ENCODE data around the gene HS2ST1. TPM values are rescaled to one million over a fixed set of nuclear protein-coding genes. Genes with fewer than 3 reads are reported as not detected.

HS2ST1 gene
- total and polyA plus RNA-seq, 2 donors (not counting 3 experiments of a cell fraction or from before 2014, with no cell fraction given) = 5.5 to 31.2 TPM

GRCh38 chr1:87017998-87018672, 103.7 kb downstream of the HS2ST1 start:
- FAIRE-seq (no peak), DNase-seq (ENCODE audit: low read depth, low spot score) (no peak)
- Histone ChIP-seq H3K4me2 (ENCODE audit: insufficient read depth, low read length) (no peak overlapping the region), H3K9me1 (replicated peaks; ENCODE audit: control insufficient read depth, extremely low read depth, insufficient read depth, low read length) (no peaks in the 10 kb centered on the region), H4K20me1 (replicated peaks; ENCODE audit: control insufficient read depth, extremely low read depth, insufficient read depth, low read length) (peaks cover 2% of the 10 kb centered on the region), H3K27me3 (ENCODE audit: control insufficient read depth in 2 of 2, insufficient read depth in 2 of 2, low read length in 2 of 2) (no peaks in the 10 kb centered on the region), H3K9me3 (replicated peaks; ENCODE audit: control insufficient read depth, insufficient read depth, low read length) (peaks cover 1% of the 10 kb centered on the region), H3K36me3 (ENCODE audit: control insufficient read depth in 2 of 2, extremely low read depth in 1 of 2, insufficient read depth in 2 of 2, low read length in 2 of 2) (no peaks in the 10 kb centered on the region), H2AFZ (ENCODE audit: low read depth, low read length) (no peak overlapping the region), H3K4me3 (replicated peaks in 1 of 3; ENCODE audit: insufficient read depth in 1 of 3, low read depth in 1 of 3, low read length in 3 of 3) (no peak overlapping the region), H3K9ac (replicated peaks; ENCODE audit: extremely low read depth, insufficient read depth, low read length) (no peak overlapping the region), H3K27ac (ENCODE audit: insufficient read depth, low read depth, low read length) (no peak overlapping the region), H3K79me2 (ENCODE audit: control insufficient read depth, insufficient read depth, low read length) (no peaks in the 10 kb centered on the region), H3K4me1 (ENCODE audit: control insufficient read depth, extremely low read depth, insufficient read depth, low read length) (no peaks in the 10 kb centered on the region)
- dilution Hi-C loops (cut with MboI; ENCODE audit: extremely low pct_ligation_motif_present, low sequenced_read_pairs) (no loop called here), intact Hi-C loops (cut with micrococcal nuclease) (no loop called here)
- POLR2A ChIA-PET = no interaction called here
- CTCF ChIA-PET = no interaction called here
- no peak for TF ChIP-seq POLR2A (IDR thresholded peaks at IDR 0.05; ENCODE audit: low read depth, low read length)
- BruUV-seq (replicated peaks) = no TSS peak

DNA sequence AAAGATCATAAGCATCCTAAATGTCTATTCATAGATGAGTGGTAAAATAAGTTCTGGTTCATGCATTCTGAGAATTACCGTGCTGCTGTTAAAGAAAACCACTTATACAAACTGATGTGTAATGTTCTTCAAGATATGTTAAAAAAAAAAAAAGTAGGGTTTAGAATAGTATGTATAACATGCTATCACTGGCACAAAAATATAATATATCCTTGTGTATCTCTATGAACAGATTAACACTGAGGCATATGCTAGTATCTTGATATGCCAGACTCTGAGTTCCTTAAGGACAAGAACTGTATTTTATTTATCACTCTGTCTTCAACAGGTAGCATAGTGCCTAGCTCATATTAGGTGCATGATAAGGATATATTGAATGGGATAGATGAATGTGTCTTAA, 108.9 kb downstream of the HS2ST1 start:
- Histone ChIP-seq H4K20me1 (replicated peaks; ENCODE audit: control insufficient read depth, extremely low read depth, insufficient read depth, low read length) (peaks cover 2% of the 10 kb centered on the region), H3K9ac (replicated peaks; ENCODE audit: extremely low read depth, insufficient read depth, low read length) (no peak overlapping the region), H3K4me1 (ENCODE audit: control insufficient read depth, extremely low read depth, insufficient read depth, low read length) (peaks cover 12% of the 10 kb centered on the region), H3K9me3 (replicated peaks; ENCODE audit: control insufficient read depth, insufficient read depth, low read length) (no peaks in the 10 kb centered on the region), H3K79me2 (ENCODE audit: control insufficient read depth, insufficient read depth, low read length) (no peaks in the 10 kb centered on the region), H3K27me3 (ENCODE audit: control insufficient read depth in 2 of 2, insufficient read depth in 2 of 2, low read length in 2 of 2) (no peaks in the 10 kb centered on the region), H3K36me3 (ENCODE audit: control insufficient read depth in 2 of 2, extremely low read depth in 1 of 2, insufficient read depth in 2 of 2, low read length in 2 of 2) (no peaks in the 10 kb centered on the region), H2AFZ (ENCODE audit: low read depth, low read length) (no peak overlapping the region), H3K4me2 (ENCODE audit: insufficient read depth, low read length) (no peak overlapping the region), H3K4me3 (replicated peaks in 1 of 3; ENCODE audit: insufficient read depth in 1 of 3, low read depth in 1 of 3, low read length in 3 of 3) (no peak overlapping the region), H3K27ac (ENCODE audit: insufficient read depth, low read depth, low read length) (no peak overlapping the region), H3K9me1 (replicated peaks; ENCODE audit: control insufficient read depth, extremely low read depth, insufficient read depth, low read length) (no peaks in the 10 kb centered on the region)
- dilution Hi-C loops (cut with MboI; ENCODE audit: extremely low pct_ligation_motif_present, low sequenced_read_pairs) (no loop called here), intact Hi-C loops (cut with micrococcal nuclease) (no loop called here)
- CTCF ChIA-PET = no interaction called here
- no TSS peak for BruUV-seq (replicated peaks)
- TF ChIP-seq POLR2AphosphoS5 (IDR thresholded peaks at IDR 0.05; ENCODE audit: insufficient read depth, low read depth, low read length) = no peak
- TF ChIP-seq EZH2 (IDR thresholded peaks at IDR 0.05; ENCODE audit: borderline replicate concordance, low read depth, low read length, severe bottlenecking) = no peak
- TF ChIP-seq POLR2A (IDR thresholded peaks at IDR 0.05; ENCODE audit: low read depth, low read length) = no peak
- TF ChIP-seq FOS (IDR thresholded peaks at IDR 0.05; ENCODE audit: borderline replicate concordance, insufficient read depth, low read length) = no peak
- no peak for TF ChIP-seq JUN (IDR thresholded peaks at IDR 0.05; ENCODE audit: borderline replicate concordance, insufficient read depth, insufficient read length, low read depth)
- no peak for TF ChIP-seq MAX (IDR thresholded peaks at IDR 0.05; ENCODE audit: insufficient read depth, insufficient read length)
- TF ChIP-seq, protein P1, sequence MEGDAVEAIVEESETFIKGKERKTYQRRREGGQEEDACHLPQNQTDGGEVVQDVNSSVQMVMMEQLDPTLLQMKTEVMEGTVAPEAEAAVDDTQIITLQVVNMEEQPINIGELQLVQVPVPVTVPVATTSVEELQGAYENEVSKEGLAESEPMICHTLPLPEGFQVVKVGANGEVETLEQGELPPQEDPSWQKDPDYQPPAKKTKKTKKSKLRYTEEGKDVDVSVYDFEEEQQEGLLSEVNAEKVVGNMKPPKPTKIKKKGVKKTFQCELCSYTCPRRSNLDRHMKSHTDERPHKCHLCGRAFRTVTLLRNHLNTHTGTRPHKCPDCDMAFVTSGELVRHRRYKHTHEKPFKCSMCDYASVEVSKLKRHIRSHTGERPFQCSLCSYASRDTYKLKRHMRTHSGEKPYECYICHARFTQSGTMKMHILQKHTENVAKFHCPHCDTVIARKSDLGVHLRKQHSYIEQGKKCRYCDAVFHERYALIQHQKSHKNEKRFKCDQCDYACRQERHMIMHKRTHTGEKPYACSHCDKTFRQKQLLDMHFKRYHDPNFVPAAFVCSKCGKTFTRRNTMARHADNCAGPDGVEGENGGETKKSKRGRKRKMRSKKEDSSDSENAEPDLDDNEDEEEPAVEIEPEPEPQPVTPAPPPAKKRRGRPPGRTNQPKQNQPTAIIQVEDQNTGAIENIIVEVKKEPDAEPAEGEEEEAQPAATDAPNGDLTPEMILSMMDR (IDR thresholded peaks at IDR 0.05; ENCODE audit: extremely low read depth in 1 of 2, insufficient read depth in 1 of 2, low read depth in 1 of 2, low read length in 2 of 2) = no peak
- no peak for TF ChIP-seq GATA2 (IDR thresholded peaks at IDR 0.05; ENCODE audit: insufficient read depth, insufficient read length, low read depth, low read length)
- TF ChIP-seq MYC (IDR thresholded peaks at IDR 0.05; ENCODE audit: low read depth, low read length) = no peak
- FAIRE-seq (no peak), DNase-seq (ENCODE audit: low read depth, low spot score) (no peak)
- POLR2A ChIA-PET = interaction anchor here (0.7 kb wide), 1 partner anchor 1890 kb away, joined by 11 read pairs; no protein-coding TSS in a partner anchor
